T-cell (primary cell): ENCODE data around the gene BRWD1. TPM values are rescaled to one million over a fixed set of nuclear protein-coding genes. Genes with fewer than 3 reads are reported as not detected.

ENCODE experiments used
- total RNA-seq, 35 experiments: library from RNA in 6 of 35; stranded (reverse) in 6 of 35; fragments of 120-200 nt in 1 of 35; gene quantifications; one replicate each; pipeline versions ENCODE4 v1.2.1 to v1.2.4 and lab custom pipeline; 2013 to 2026

The BRWD1 gene
- total RNA-seq, 5 donors from 2014 or later (not counting 1 experiment from before 2014, with no cell fraction given), result 70.2 to 86.3 (median 75.2) TPM

Other genes with a start within 250 kb of the BRWD1 start
- gene PSMG1, start 130.2 kb downstream of the BRWD1 start, total RNA-seq, result 10 to 100 TPM; 12.9 to 18.1 (median 16.8) TPM
- gene HMGN1, start 35.5 kb upstream of the BRWD1 start, total RNA-seq, result 100 to 1,000 TPM; 206 to 254 (median 239) TPM
- gene LCA5L, start 132.1 kb upstream of the BRWD1 start, total RNA-seq, result under 1 TPM in 4 of 5 donors, not detected in 1; 0.23 to 0.60 (median 0.44) TPM
- 1 to 10 TPM; 1.3 to 2.0 (median 1.8) TPM for gene SH3BGR, start 138.3 kb upstream of the BRWD1 start, total RNA-seq